OCI-LY7 (cell line): ENCODE results near the gene L3MBTL3. TPM values are rescaled to one million over a fixed set of nuclear protein-coding genes. Genes with fewer than 3 reads are reported as not detected.
A peak's percentile ranks its signal among the peaks of the same experiment; 100 is the strongest.

ENCODE experiments used
- BruUV-seq: library from RNA; stranded (reverse); fragments of 400-500 nt; replicated peaks from 2 replicates; lab custom pipeline; 2021; lab: Mats Ljungman, UMichigan
- CTCF ChIA-PET: fragments of 300-600 bp; sonication (Branson Sonifier 250); formaldehyde crosslinking; loops from one replicate; lab custom pipeline; 2022; ENCODE audit warnings: antibody characterized with exemption; ENCODE audit not compliant: unreplicated experiment; lab: Charles Lee
- POLR2A ChIA-PET: fragments of 300-600 bp; sonication (Branson Sonifier 250); formaldehyde crosslinking; loops from one replicate; lab custom pipeline; 2022; ENCODE audit warnings: antibody characterized with exemption; lab: Charles Lee
- DNase-seq: peaks from one replicate; pipeline ENCODE4 v3.0.0-alpha.2; 2015; ENCODE audit warnings: low spot score
- H2AFZ ChIP-seq: fragments of 200-600 bp; sonication (generic), shearing (Covaris generic); 2 replicates; pipeline ENCODE4 v1.6.1; 2014; ENCODE audit warnings: mild to moderate bottlenecking, antibody characterized with exemption, low read length, moderate library complexity
- H3K27ac ChIP-seq: fragments of 200-600 bp; sonication (generic); 2 replicates; pipeline ENCODE4 v1.5.1; 2014; ENCODE audit warnings: mixed run types, low read depth, mild to moderate bottlenecking, moderate library complexity, low read length, inconsistent platforms; ENCODE audit not compliant: poor library complexity, severe bottlenecking
- H3K36me3 ChIP-seq: fragments of 200-600 bp; sonication (generic); 2 replicates; pipeline ENCODE4 v1.6.1; 2014; ENCODE audit warnings: mild to moderate bottlenecking, antibody characterized with exemption, low read length, moderate library complexity, mixed read lengths; ENCODE audit not compliant: insufficient read depth
- H3K4me1 ChIP-seq: fragments of 200-600 bp; sonication (generic); 2 replicates; pipeline ENCODE4 v1.5.1; 2014; ENCODE audit warnings: mild to moderate bottlenecking, low read length; ENCODE audit not compliant: insufficient read depth, poor library complexity, severe bottlenecking
- H3K4me2 ChIP-seq: fragments of 200-600 bp; sonication (generic); 2 replicates; pipeline ENCODE4 v1.6.1; 2014; ENCODE audit warnings: mild to moderate bottlenecking, low read length
- H3K4me3 ChIP-seq: fragments of 200-600 bp; sonication (generic); 2 replicates; pipeline ENCODE4 v1.5.1; 2014; ENCODE audit warnings: mild to moderate bottlenecking, low read depth, low read length; ENCODE audit not compliant: poor library complexity, severe bottlenecking
- H3K79me2 ChIP-seq: fragments of 200-600 bp; sonication (generic); 2 replicates; pipeline ENCODE4 v1.6.1; 2016; ENCODE audit warnings: low read depth, mild to moderate bottlenecking, low read length, moderate library complexity, mixed read lengths; ENCODE audit not compliant: insufficient read depth
- H3K9me2 ChIP-seq: fragments of 200-600 bp; sonication (generic); 2 replicates; pipeline ENCODE4 v1.6.1; 2016; ENCODE audit warnings: mild to moderate bottlenecking, low read length, mixed read lengths; ENCODE audit not compliant: insufficient read depth
- H3K9me3 ChIP-seq: fragments of 200-600 bp; sonication (generic); 2 replicates; pipeline ENCODE4 v1.6.1; 2014; ENCODE audit warnings: mild to moderate bottlenecking, mixed run types, low read length, mixed read lengths
- H4K20me1 ChIP-seq: fragments of 200-600 bp; sonication (generic); 2 replicates; pipeline ENCODE4 v1.6.1; 2014; ENCODE audit warnings: mild to moderate bottlenecking, antibody characterized with exemption, low read length, moderate library complexity, mixed read lengths; ENCODE audit not compliant: insufficient read depth
- EZH2phosphoT487 ChIP-seq: fragments of 200-600 bp; sonication (generic); IDR thresholded peaks from 2 replicates; pipeline ENCODE4 v1.6.1; 2018; ENCODE audit warnings: low read depth, borderline replicate concordance, mild to moderate bottlenecking, mixed run types, antibody characterized with exemption, low read length, moderate library complexity, mixed read lengths
- intact Hi-C: fragments of 100-400 bp; cut with micrococcal nuclease; formaldehyde crosslinking; loops from one replicate; pipeline ENCODE4 v1.10.0; 2022; ENCODE audit not compliant: unreplicated experiment
- total RNA-seq, 2 experiments: library from RNA; depleted of rRNA in 1 of 2; stranded (reverse); fragments of >200 nt in 1 of 2; shearing (Covaris generic) in 1 of 2; gene quantifications; 2 replicates each; pipeline ENCODE4 v1.2.3, GENCODE V29; 2014 to 2022
- TF ChIP-seq, protein P1 (sequence below): fragments of 200-600 bp; sonication (generic); conservative IDR thresholded peaks from 2 replicates; pipeline ENCODE4 v1.5.1; 2014; ENCODE audit warnings: mild to moderate bottlenecking, antibody characterized with exemption, low read length, moderate library complexity, mixed read lengths

The L3MBTL3 gene
- total RNA-seq, 2 experiments from 2014 or later: 7.9 to 11.0 TPM

DNA sequence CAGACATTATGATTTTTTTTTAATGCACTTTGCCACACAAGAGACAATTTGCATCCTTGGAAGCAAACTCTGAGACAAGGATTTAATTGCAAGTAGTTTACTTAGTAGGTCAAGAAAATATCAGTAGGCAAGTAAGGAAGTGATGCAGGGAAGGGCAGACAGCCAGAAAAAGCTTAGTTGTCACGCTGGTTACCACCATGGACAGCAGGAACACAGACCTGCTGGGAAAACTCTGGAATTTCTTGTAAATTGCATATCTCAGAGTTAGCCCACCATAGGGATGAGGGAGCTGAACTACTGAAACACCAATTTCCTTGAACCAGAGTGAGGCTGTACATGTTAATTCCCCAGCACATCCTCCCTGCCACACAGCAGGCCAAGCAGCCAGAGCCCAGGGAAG lies 92.7 kb downstream of the L3MBTL3 start:
- H4K20me1 ChIP-seq: no peaks in the 10 kb centered on the region
- no peak overlapping the region for H3K27ac ChIP-seq
- TF ChIP-seq, protein P1, sequence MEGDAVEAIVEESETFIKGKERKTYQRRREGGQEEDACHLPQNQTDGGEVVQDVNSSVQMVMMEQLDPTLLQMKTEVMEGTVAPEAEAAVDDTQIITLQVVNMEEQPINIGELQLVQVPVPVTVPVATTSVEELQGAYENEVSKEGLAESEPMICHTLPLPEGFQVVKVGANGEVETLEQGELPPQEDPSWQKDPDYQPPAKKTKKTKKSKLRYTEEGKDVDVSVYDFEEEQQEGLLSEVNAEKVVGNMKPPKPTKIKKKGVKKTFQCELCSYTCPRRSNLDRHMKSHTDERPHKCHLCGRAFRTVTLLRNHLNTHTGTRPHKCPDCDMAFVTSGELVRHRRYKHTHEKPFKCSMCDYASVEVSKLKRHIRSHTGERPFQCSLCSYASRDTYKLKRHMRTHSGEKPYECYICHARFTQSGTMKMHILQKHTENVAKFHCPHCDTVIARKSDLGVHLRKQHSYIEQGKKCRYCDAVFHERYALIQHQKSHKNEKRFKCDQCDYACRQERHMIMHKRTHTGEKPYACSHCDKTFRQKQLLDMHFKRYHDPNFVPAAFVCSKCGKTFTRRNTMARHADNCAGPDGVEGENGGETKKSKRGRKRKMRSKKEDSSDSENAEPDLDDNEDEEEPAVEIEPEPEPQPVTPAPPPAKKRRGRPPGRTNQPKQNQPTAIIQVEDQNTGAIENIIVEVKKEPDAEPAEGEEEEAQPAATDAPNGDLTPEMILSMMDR: no peak
- no peak for TF ChIP-seq EZH2phosphoT487
- intact Hi-C loops: no loop called here
- H3K4me3 ChIP-seq: no peak overlapping the region
- DNase-seq: no peak
- no peak overlapping the region for H3K4me2 ChIP-seq
- no peaks in the 10 kb centered on the region for H3K9me3 ChIP-seq
- peaks cover 26% of the 10 kb centered on the region for H3K4me1 ChIP-seq
- H3K9me2 ChIP-seq: no peaks in the 10 kb centered on the region
- no peaks in the 10 kb centered on the region for H3K79me2 ChIP-seq
- no peak overlapping the region for H2AFZ ChIP-seq
- no TSS peak for BruUV-seq
- ChIA-PET POLR2A (interaction anchor here (1.1 to 1.5 kb wide), 2 partner anchors 9 to 11 kb away, joined by 3 to 5 read pairs; no protein-coding TSS in a partner anchor), CTCF (no interaction called here)
- no peaks in the 10 kb centered on the region for H3K36me3 ChIP-seq

DNA sequence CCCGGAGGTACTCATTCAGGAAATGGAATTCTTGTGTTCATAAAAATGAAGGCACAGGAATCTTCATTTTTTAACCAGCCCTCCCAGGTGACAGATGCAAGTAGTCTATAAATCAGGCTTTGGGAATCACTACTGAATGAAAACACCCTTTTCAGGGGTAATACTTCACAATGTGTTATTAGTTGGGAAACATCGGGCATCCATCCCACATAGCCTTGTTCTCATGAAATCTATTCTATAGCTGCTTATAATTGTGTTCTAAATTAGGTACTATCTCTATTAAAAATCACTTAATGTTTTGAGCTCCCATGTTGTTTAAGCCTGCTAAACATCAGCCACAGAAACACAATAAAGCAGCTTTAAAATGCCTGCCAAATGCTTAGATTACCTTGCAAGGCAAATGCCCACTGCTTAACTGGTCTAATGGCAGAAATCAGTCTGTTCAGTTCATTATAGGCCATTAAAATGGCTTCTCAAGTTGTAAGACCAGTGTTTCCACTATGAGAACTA lies 94.9 kb downstream of the L3MBTL3 start:
- peak overlapping the region; percentile 81 for H2AFZ ChIP-seq
- no TSS peak for BruUV-seq
- no peak overlapping the region for H3K4me3 ChIP-seq
- H3K36me3 ChIP-seq: no peaks in the 10 kb centered on the region
- H3K9me3 ChIP-seq: no peaks in the 10 kb centered on the region; the same call in 1 of the 2 replicates
- H3K4me1 ChIP-seq: peaks cover 42% of the 10 kb centered on the region
- no peaks in the 10 kb centered on the region for H3K79me2 ChIP-seq
- no peaks in the 10 kb centered on the region for H4K20me1 ChIP-seq
- TF ChIP-seq EZH2phosphoT487: no peak
- TF ChIP-seq, protein P1: no peak
- POLR2A ChIA-PET: interaction anchor here (0.8 to 2.0 kb wide), 6 partner anchors 10 to 75 kb away, joined by 3 to 5 read pairs (median 4); no protein-coding TSS in a partner anchor
- intact Hi-C loops: no loop called here
- no peak overlapping the region for H3K27ac ChIP-seq
- CTCF ChIA-PET: no interaction called here
- H3K9me2 ChIP-seq: no peaks in the 10 kb centered on the region
- DNase-seq: no peak
- no peak overlapping the region for H3K4me2 ChIP-seq

DNA sequence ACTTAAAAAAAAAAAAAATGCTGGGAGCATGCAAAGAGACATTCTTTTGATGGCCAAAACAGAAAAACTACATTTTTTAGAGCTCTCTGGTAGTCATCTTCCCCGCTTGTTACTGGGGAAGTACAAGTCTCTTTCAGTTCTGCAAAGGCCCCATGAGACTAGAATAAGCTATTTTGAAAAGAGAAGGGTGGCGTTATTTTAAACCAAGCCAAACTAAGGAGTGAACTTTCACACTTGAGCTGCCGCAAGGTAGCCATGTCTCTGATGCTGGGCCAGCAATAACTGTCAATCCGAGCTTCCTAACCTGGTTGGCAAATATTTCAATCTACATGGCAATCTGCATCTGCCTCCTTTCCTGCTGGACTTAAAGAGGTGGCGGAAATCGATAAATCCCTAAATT lies 96.7 kb downstream of the L3MBTL3 start:
- Histone ChIP-seq H3K36me3 (no peaks in the 10 kb centered on the region), H3K27ac (peak overlapping the region; percentile 74), H3K4me2 (peak overlapping the region; percentile 50), H3K9me3 (no peaks in the 10 kb centered on the region; the same call in 1 of the 2 replicates), H3K4me3 (peak overlapping the region; percentile 12), H4K20me1 (no peaks in the 10 kb centered on the region), H3K9me2 (no peaks in the 10 kb centered on the region), H3K4me1 (peaks cover 51% of the 10 kb centered on the region), H3K79me2 (no peaks in the 10 kb centered on the region), H2AFZ (peak overlapping the region; percentile 81)
- no TSS peak for BruUV-seq
- intact Hi-C loops: no loop called here
- POLR2A ChIA-PET: interaction anchor here (0.5 to 1.0 kb wide), 7 partner anchors 15 to 1325 kb away, joined by 3 to 5 read pairs (median 3); no protein-coding TSS in a partner anchor
- no peak for TF ChIP-seq EZH2phosphoT487
- TF ChIP-seq, protein P1: no peak
- DNase-seq: peak; percentile 86
- CTCF ChIA-PET: no interaction called here
